ENCODE results near the gene COL1A1.

Gene COL1A1

GRCh38 chr17:50201276-50201854, at the start of gene COL1A1:
Gene COL1A1 (minus strand): TSS chr17:50201631. CDS start chr17:50201513, 118 bp downstream.
- H3K36me3 ChIP-seq (ENCODE audit: control insufficient read depth, insufficient read depth, low read length), result peaks cover 8% of the 10 kb centered on the region; the same call in 1 of the 2 replicates
- no CpG with 5 or more reads among the region's 34 CpGs for WGBS (ENCODE audit: insufficient coverage, insufficient read length)
- no peak for DNase-seq (ENCODE audit: low read depth, low spot score)
- H3K4me1 ChIP-seq (ENCODE audit: control insufficient read depth, insufficient read depth, low read length), result peaks cover 4% of the 10 kb centered on the region; the same call in 1 of the 2 replicates
- peak within 1 kb of the TSS; percentile 50; the same call in 1 of the 2 replicates for H3K4me3 ChIP-seq (ENCODE audit: low read length)
- no peaks in the 10 kb centered on the region for H3K9me3 ChIP-seq (ENCODE audit: control insufficient read depth, insufficient read depth, low read length)
- H3K27me3 ChIP-seq (ENCODE audit: control insufficient read depth, insufficient read depth, low read length), result no peaks in the 10 kb centered on the region; the same call in 1 of the 2 replicates
- no peak within 1 kb of the TSS for H3K27ac ChIP-seq (ENCODE audit: low read length)

- no CpG with 5 or more reads among the region's 2 CpGs for WGBS (ENCODE audit: insufficient coverage, insufficient read length)
- no peak overlapping the region for H3K4me3 ChIP-seq (ENCODE audit: low read length)
- no peaks in the 10 kb centered on the region for H3K36me3 ChIP-seq (ENCODE audit: control insufficient read depth, insufficient read depth, low read length)
- no peaks in the 10 kb centered on the region for H3K4me1 ChIP-seq (ENCODE audit: control insufficient read depth, insufficient read depth, low read length)
- H3K27ac ChIP-seq (ENCODE audit: low read length), result no peak overlapping the region
- H3K9me3 ChIP-seq (ENCODE audit: control insufficient read depth, insufficient read depth, low read length), result no peaks in the 10 kb centered on the region
- no peaks in the 10 kb centered on the region for H3K27me3 ChIP-seq (ENCODE audit: control insufficient read depth, insufficient read depth, low read length)
- no peak for DNase-seq (ENCODE audit: low read depth, low spot score)
Measured at GRCh38 chr17:50248255-50248654, 46.8 kb upstream of the COL1A1 start.

DNA sequence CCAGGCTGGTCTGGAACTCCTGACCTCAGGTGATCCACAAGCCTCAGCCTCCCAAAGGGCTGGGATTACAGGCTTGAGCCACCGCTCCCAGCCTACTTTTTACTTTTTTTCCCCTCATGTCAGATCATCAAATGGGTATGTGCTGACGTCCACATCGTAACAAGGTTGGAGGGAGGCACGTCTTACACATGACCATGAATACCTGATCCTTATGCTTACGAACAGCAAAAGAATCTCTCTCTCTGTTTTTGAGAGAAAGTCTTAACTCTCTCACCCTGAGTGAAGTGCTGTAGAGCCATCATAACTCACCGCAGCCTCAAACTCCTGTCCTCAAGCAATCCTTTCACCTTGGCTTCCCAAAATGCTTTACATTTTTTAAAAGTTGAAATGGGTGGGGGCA, 43.3 kb upstream of the COL1A1 start:
- Histone ChIP-seq H3K4me3 (ENCODE audit: low read length) (no peak overlapping the region), H3K4me1 (ENCODE audit: control insufficient read depth, insufficient read depth, low read length) (no peaks in the 10 kb centered on the region), H3K27me3 (ENCODE audit: control insufficient read depth, insufficient read depth, low read length) (no peaks in the 10 kb centered on the region), H3K27ac (ENCODE audit: low read length) (no peak overlapping the region), H3K9me3 (ENCODE audit: control insufficient read depth, insufficient read depth, low read length) (no peaks in the 10 kb centered on the region), H3K36me3 (ENCODE audit: control insufficient read depth, insufficient read depth, low read length) (no peaks in the 10 kb centered on the region)
- DNase-seq (ENCODE audit: low read depth, low spot score), result no peak
- WGBS (ENCODE audit: insufficient coverage, insufficient read length), result no CpG with 5 or more reads among the region's 6 CpGs

DNA sequence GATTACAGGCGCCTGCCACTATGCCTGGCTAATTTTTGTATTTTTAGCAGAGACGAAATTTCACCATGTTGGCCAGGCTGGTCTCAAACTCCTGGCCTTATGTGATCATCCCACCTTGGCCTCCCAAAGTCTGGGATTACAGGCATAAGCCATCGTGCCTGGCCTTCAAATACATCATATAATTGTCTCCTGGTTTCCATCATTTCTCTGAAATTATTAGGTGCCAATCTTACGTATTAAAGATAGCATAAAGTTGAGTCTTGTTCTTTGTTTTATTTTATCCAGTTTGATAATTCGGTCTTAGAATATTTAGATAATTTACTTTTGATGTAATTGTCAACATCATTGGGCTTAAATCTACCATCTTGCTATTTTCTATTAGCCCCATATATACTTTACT, 40.0 kb upstream of the COL1A1 start:
- no peak overlapping the region for H3K4me3 ChIP-seq (ENCODE audit: low read length)
- no peaks in the 10 kb centered on the region for H3K9me3 ChIP-seq (ENCODE audit: control insufficient read depth, insufficient read depth, low read length)
- WGBS (ENCODE audit: insufficient coverage, insufficient read length), result no CpG with 5 or more reads among the region's 5 CpGs
- no peaks in the 10 kb centered on the region for H3K36me3 ChIP-seq (ENCODE audit: control insufficient read depth, insufficient read depth, low read length)
- DNase-seq (ENCODE audit: low read depth, low spot score), result no peak
- no peaks in the 10 kb centered on the region for H3K4me1 ChIP-seq (ENCODE audit: control insufficient read depth, insufficient read depth, low read length)
- H3K27ac ChIP-seq (ENCODE audit: low read length), result no peak overlapping the region
- H3K27me3 ChIP-seq (ENCODE audit: control insufficient read depth, insufficient read depth, low read length), result no peaks in the 10 kb centered on the region

GRCh38 chr17:50240851-50241250, 39.4 kb upstream of the COL1A1 start:
- Histone ChIP-seq H3K9me3 (ENCODE audit: control insufficient read depth, insufficient read depth, low read length) (no peaks in the 10 kb centered on the region), H3K4me3 (ENCODE audit: low read length) (no peak overlapping the region), H3K4me1 (ENCODE audit: control insufficient read depth, insufficient read depth, low read length) (no peaks in the 10 kb centered on the region), H3K27ac (ENCODE audit: low read length) (no peak overlapping the region), H3K27me3 (ENCODE audit: control insufficient read depth, insufficient read depth, low read length) (no peaks in the 10 kb centered on the region), H3K36me3 (ENCODE audit: control insufficient read depth, insufficient read depth, low read length) (no peaks in the 10 kb centered on the region)
- WGBS (ENCODE audit: insufficient coverage, insufficient read length), result no CpG with 5 or more reads among the region's 1 CpG
- DNase-seq (ENCODE audit: low read depth, low spot score), result no peak

- Histone ChIP-seq H3K27ac (ENCODE audit: low read length) (no peak overlapping the region), H3K4me1 (ENCODE audit: control insufficient read depth, insufficient read depth, low read length) (no peaks in the 10 kb centered on the region), H3K36me3 (ENCODE audit: control insufficient read depth, insufficient read depth, low read length) (no peaks in the 10 kb centered on the region), H3K4me3 (ENCODE audit: low read length) (no peak overlapping the region), H3K27me3 (ENCODE audit: control insufficient read depth, insufficient read depth, low read length) (no peaks in the 10 kb centered on the region), H3K9me3 (ENCODE audit: control insufficient read depth, insufficient read depth, low read length) (no peaks in the 10 kb centered on the region)
- no peak for DNase-seq (ENCODE audit: low read depth, low spot score)
- no CpG with 5 or more reads among the region's 4 CpGs for whole genome bisulfite sequencing (ENCODE audit: insufficient coverage, insufficient read length)
Measured at GRCh38 chr17:50239937-50240336, 38.5 kb upstream of the COL1A1 start.

GRCh38 chr17:50238601-50239280, 37.3 kb upstream of the COL1A1 start:
- no peak for DNase-seq (ENCODE audit: low read depth, low spot score)
- H3K4me3 ChIP-seq (ENCODE audit: low read length), result no peak overlapping the region
- no peaks in the 10 kb centered on the region for H3K27me3 ChIP-seq (ENCODE audit: control insufficient read depth, insufficient read depth, low read length)
- H3K4me1 ChIP-seq (ENCODE audit: control insufficient read depth, insufficient read depth, low read length), result no peaks in the 10 kb centered on the region
- no peak overlapping the region for H3K27ac ChIP-seq (ENCODE audit: low read length)
- no peaks in the 10 kb centered on the region for H3K9me3 ChIP-seq (ENCODE audit: control insufficient read depth, insufficient read depth, low read length)
- no CpG with 5 or more reads among the region's 9 CpGs for WGBS (ENCODE audit: insufficient coverage, insufficient read length)
- no peaks in the 10 kb centered on the region for H3K36me3 ChIP-seq (ENCODE audit: control insufficient read depth, insufficient read depth, low read length)

- WGBS (ENCODE audit: insufficient coverage, insufficient read length), result no CpG with 5 or more reads among the region's 2 CpGs
- DNase-seq (ENCODE audit: low read depth, low spot score), result no peak
- no peaks in the 10 kb centered on the region for H3K27me3 ChIP-seq (ENCODE audit: control insufficient read depth, insufficient read depth, low read length)
- no peaks in the 10 kb centered on the region for H3K9me3 ChIP-seq (ENCODE audit: control insufficient read depth, insufficient read depth, low read length)
- no peak overlapping the region for H3K27ac ChIP-seq (ENCODE audit: low read length)
- H3K4me3 ChIP-seq (ENCODE audit: low read length), result no peak overlapping the region
- no peaks in the 10 kb centered on the region for H3K4me1 ChIP-seq (ENCODE audit: control insufficient read depth, insufficient read depth, low read length)
- H3K36me3 ChIP-seq (ENCODE audit: control insufficient read depth, insufficient read depth, low read length), result no peaks in the 10 kb centered on the region
Measured at GRCh38 chr17:50237901-50238300, 36.5 kb upstream of the COL1A1 start.

- no peak overlapping the region for H3K4me3 ChIP-seq (ENCODE audit: low read length)
- no peaks in the 10 kb centered on the region for H3K36me3 ChIP-seq (ENCODE audit: control insufficient read depth, insufficient read depth, low read length)
- H3K4me1 ChIP-seq (ENCODE audit: control insufficient read depth, insufficient read depth, low read length), result no peaks in the 10 kb centered on the region
- no peaks in the 10 kb centered on the region for H3K27me3 ChIP-seq (ENCODE audit: control insufficient read depth, insufficient read depth, low read length)
- no peak overlapping the region for H3K27ac ChIP-seq (ENCODE audit: low read length)
- DNase-seq (ENCODE audit: low read depth, low spot score), result no peak
- H3K9me3 ChIP-seq (ENCODE audit: control insufficient read depth, insufficient read depth, low read length), result no peaks in the 10 kb centered on the region
Measured at GRCh38 chr17:50234581-50234980, 33.1 kb upstream of the COL1A1 start.

DNA sequence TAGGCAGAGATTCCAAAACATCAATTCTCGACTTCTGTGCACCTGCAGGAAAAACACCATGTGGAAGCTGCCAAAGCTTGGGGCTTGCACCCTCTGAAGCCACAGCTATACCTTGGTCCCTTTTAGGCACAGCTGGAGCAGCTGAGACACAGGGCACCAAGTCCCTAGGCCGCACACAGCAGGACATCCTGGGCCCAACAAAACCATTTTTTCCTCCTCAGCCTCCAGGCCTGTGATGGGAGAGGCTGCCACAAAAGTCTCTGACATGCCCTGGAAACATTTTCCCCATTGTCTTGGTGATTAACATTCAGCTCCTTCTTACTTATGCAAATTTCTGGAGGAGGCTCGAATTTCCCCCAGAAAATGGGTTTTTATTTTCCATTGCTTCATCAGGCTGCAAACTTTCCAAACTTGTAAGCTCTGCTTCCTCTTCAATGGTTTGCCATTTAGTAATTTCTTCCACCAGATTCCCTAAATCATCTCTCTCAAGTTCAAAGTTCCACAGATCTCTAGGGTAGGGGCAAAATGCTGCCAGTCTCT, 24.3 kb upstream of the COL1A1 start:
- Histone ChIP-seq H3K4me3 (ENCODE audit: low read length) (no peak overlapping the region), H3K27me3 (ENCODE audit: control insufficient read depth, insufficient read depth, low read length) (no peaks in the 10 kb centered on the region), H3K9me3 (ENCODE audit: control insufficient read depth, insufficient read depth, low read length) (no peaks in the 10 kb centered on the region; the same call in 1 of the 2 replicates), H3K36me3 (ENCODE audit: control insufficient read depth, insufficient read depth, low read length) (no peaks in the 10 kb centered on the region), H3K4me1 (ENCODE audit: control insufficient read depth, insufficient read depth, low read length) (0 out of 2 replicates have a peak, but pooled peaks cover 2% of the 10 kb centered on the region), H3K27ac (ENCODE audit: low read length) (no peak overlapping the region)
- WGBS (ENCODE audit: insufficient coverage, insufficient read length), result no CpG with 5 or more reads among the region's 3 CpGs
- DNase-seq (ENCODE audit: low read depth, low spot score), result no peak

Data from iPS DF 6.9 (cell line).